BE2C (cell line): ENCODE measurements around the gene TTLL4.

Experiments
- DNase-seq: peaks from one replicate; pipeline ENCODE4 v3.0.0-alpha.2; 2020
- H3K27me3 ChIP-seq: fragments of 250-450 bp; sonication (Bioruptor Pico); 2 replicates; pipeline ENCODE4 v1.5.1; 2020; ENCODE audit warnings: mild to moderate bottlenecking
- H3K36me3 ChIP-seq: fragments of 250-450 bp; sonication (Bioruptor Pico); 2 replicates; pipeline ENCODE4 v1.5.1; 2020; ENCODE audit warnings: mild to moderate bottlenecking
- H3K4me1 ChIP-seq: fragments of 250-450 bp; sonication (Bioruptor Pico); 2 replicates; pipeline ENCODE4 v1.5.1; 2020
- H3K4me3 ChIP-seq: 2 replicates; pipeline ENCODE4 v1.5.1; 2011; ENCODE audit warnings: low read depth, low read length
- H3K9me3 ChIP-seq: fragments of 250-450 bp; sonication (Bioruptor Pico); 2 replicates; pipeline ENCODE4 v1.5.1; 2020
- CTCF ChIP-seq: IDR thresholded peaks from 2 replicates; pipeline ENCODE4 v1.5.1; 2012; ENCODE audit warnings: mild to moderate bottlenecking, low read depth, low read length

TTLL4 gene

GRCh38 chr2:218744615-218745014 lies 34.0 kb downstream of the TTLL4 start:
- Histone ChIP-seq H3K4me3 (no peak overlapping the region), H3K9me3 (no peaks in the 10 kb centered on the region), H3K27me3 (no peaks in the 10 kb centered on the region), H3K36me3 (peaks cover 57% of the 10 kb centered on the region), H3K4me1 (no peaks in the 10 kb centered on the region)
- TF ChIP-seq CTCF, result no peak
- no peak for DNase-seq

- TF ChIP-seq CTCF, result no peak
- DNase-seq, result no peak
- no peak overlapping the region for H3K4me3 ChIP-seq
- no peaks in the 10 kb centered on the region for H3K4me1 ChIP-seq
- no peaks in the 10 kb centered on the region for H3K9me3 ChIP-seq
- H3K36me3 ChIP-seq, result peaks cover 58% of the 10 kb centered on the region
- H3K27me3 ChIP-seq, result no peaks in the 10 kb centered on the region
Observed at GRCh38 chr2:218745160-218745558, 34.5 kb downstream of the TTLL4 start.

GRCh38 chr2:218745559-218746469 lies 35.2 kb downstream of the TTLL4 start:
- no peak overlapping the region for H3K4me3 ChIP-seq
- no peak for DNase-seq
- no peaks in the 10 kb centered on the region for H3K4me1 ChIP-seq
- peaks cover 57% of the 10 kb centered on the region for H3K36me3 ChIP-seq
- no peaks in the 10 kb centered on the region for H3K9me3 ChIP-seq
- TF ChIP-seq CTCF, result no peak
- H3K27me3 ChIP-seq, result no peaks in the 10 kb centered on the region

GRCh38 chr2:218746470-218746795 lies 35.8 kb downstream of the TTLL4 start:
- Histone ChIP-seq H3K27me3 (no peaks in the 10 kb centered on the region), H3K9me3 (no peaks in the 10 kb centered on the region), H3K4me1 (no peaks in the 10 kb centered on the region), H3K36me3 (peaks cover 54% of the 10 kb centered on the region), H3K4me3 (no peak overlapping the region)
- no peak for TF ChIP-seq CTCF
- DNase-seq, result no peak

GRCh38 chr2:218746960-218747359 lies 36.3 kb downstream of the TTLL4 start:
- H3K36me3 ChIP-seq, result peaks cover 55% of the 10 kb centered on the region

More at GRCh38 chr2:218746960-218747359, 36.3 kb downstream of the TTLL4 start:
- Histone ChIP-seq H3K9me3 (no peaks in the 10 kb centered on the region), H3K4me3 (no peak overlapping the region), H3K27me3 (no peaks in the 10 kb centered on the region), H3K4me1 (no peaks in the 10 kb centered on the region)
- no peak for TF ChIP-seq CTCF
- DNase-seq, result no peak
